COLO668 (cell line): ENCODE measurements around the gene MRPL18.
A peak's percentile ranks its signal among the peaks of the same experiment; 100 is the strongest.
"Not testable (repeated sequence)": the region's sequence is repeated elsewhere in the genome, so short reads cannot be mapped to it uniquely, and the experiment has no call there.

Experiments
- DNase-seq: peaks from one replicate; lab custom pipeline; 2025; ENCODE audit not compliant: unreplicated experiment; lab: John Stamatoyannopoulos, UW

MRPL18 gene

DNA sequence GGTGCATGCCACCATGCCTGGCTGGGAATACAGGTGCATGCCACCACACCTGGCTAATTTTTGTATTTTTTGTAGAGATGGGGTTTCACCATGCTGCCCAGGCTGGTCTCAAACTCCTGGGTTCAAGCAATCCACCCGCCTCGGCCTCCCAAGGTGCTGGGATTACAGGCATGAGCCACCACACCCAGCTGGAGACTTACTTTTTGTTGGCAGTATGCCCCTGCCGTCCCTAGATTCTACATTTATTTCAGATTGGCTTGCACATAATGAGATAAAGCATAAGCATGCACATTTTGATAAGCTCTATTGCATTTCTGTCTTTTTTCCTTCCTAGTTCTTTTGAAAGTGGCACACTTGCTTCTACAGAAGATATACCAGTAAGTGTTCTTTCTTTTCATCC is 26.5 kb downstream of the MRPL18 start:
- DNase-seq, result not testable (repeated sequence)

- no peak for DNase-seq
Measured at GRCh38 chr6:159817951-159818739, 27.9 kb downstream of the MRPL18 start.

DNA sequence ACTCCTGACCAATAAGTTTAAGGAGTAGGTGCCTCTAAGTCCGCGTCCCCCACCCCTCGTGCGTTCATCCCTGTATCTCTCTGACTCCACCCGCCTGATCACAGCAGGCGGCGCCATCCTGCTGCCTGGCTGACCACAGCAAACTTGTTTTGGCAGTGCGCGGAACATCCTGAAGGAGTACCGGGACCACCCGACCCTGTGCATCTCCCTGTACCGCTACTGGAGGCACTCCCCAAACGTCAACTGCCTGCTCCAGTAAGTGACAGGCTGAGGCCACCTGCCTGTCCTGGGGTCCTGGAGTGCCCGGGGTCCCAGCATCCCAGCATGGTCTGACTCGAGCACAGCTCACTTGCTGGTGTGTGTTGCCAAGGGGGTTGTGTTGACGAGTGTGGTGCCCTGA is 28.8 kb downstream of the MRPL18 start:
- no peak for DNase-seq

DNA sequence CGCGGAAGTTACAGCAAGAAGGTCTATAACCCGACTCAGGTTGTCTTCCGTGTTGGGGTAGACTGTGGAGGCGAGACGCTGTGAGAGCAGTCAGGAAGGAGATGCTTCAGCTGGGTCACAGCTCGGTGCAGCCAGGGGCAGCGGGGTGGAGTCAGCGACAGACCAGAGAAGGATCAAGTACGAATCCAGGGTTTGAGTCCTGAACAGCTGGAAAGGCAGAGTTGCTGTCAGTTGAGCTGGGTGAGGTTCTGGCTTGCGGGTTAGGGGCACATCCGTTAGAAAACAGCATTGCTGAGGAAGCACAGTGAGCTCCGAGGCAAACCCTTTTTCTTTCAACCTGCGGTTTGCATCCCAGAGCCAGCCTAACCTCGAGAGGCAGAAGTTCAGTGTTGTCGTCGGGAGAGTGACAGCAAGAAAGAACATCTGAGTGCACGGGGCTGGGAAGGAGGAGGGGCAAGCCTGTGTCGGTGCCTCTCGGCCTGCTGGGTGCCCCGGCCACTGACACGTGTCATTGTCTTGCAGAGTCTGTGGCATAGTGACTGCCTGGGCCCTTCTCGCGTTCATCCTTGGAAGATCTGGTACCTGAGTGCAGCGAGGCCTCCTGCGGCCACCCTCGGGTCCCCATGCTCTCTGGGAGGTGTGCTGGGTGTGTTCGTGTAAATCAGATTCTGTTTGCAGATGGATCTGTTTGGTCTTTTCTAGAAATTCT is 29.8 kb downstream of the MRPL18 start:
- no peak for DNase-seq

DNA sequence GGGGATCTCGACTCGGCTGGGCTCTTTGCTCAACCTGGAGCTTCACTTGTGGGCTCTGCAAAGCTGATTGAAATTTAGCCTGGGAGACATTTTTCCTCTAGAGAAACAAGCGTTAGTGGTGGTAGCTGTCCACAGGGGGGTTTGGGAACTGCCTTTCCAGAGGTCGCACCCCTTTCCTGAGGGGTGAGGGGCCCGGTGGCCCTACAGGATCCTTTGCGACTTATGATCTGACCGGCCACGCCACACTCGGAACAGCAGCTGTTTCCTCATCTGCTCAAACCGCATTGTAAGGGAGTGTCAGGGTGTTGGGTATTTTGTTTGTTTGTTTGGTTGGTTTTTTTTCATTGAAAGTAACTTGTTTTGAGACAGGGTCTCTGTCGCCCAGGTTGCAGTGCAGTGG is 30.9 kb downstream of the MRPL18 start:
- DNase-seq, result no peak

- DNase-seq, result no peak
Measured at GRCh38 chr6:159821726-159822125, 31.5 kb downstream of the MRPL18 start.

GRCh38 chr6:159823953-159824352 is 33.7 kb downstream of the MRPL18 start:
- DNase-seq, result no peak

DNA sequence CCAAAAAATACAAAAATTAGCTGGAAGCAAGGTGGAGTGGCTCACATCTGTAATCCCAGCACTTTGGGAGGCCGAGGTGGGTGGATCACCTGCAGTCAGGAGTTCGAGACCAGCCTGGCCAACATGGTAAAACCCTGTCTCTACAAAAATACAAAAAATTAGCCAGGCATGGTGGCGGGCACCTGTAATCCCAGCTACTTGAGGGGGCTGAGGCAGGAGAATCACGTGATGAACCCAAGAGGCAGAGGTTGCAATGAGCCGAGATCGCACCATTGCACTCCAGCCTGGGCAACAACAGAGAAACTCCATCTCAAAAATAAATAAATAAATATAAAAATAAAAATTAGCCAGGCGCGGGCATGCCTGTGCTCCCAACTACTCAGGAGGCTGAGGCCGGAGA is 34.4 kb downstream of the MRPL18 start:
- not testable (repeated sequence) for DNase-seq

GRCh38 chr6:159826004-159826403 is 35.7 kb downstream of the MRPL18 start:
- DNase-seq, result no peak

GRCh38 chr6:159826968-159827647 is 36.8 kb downstream of the MRPL18 start:
- DNase-seq, result peak; percentile 36

- no peak for DNase-seq
Measured at GRCh38 chr6:159828074-159828473, 37.8 kb downstream of the MRPL18 start.

DNA sequence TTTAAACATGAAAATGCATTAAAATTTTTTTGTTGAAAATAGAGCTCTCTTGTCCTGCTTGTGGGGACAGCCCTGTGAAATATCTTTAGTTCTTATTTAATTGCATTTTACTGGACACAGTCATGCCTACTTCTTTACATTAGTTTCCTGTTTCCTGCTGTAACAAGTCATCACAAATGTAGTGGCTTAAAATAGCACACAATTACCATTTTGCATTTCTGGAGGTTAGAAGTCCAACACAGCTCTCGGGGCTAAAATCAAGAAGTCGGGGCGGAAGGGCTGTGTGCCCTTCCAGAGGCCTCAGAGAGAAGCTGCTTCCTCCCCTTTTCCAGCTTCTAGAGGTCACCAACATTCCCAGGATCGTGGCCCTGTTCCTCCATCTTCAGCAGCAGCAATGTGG is 39.3 kb downstream of the MRPL18 start:
- DNase-seq, result no peak

GRCh38 chr6:159830501-159831372 is 40.5 kb downstream of the MRPL18 start:
- no peak for DNase-seq

- DNase-seq, result peak; percentile 59
Measured at GRCh38 chr6:159831373-159831679, 41.1 kb downstream of the MRPL18 start.

DNA sequence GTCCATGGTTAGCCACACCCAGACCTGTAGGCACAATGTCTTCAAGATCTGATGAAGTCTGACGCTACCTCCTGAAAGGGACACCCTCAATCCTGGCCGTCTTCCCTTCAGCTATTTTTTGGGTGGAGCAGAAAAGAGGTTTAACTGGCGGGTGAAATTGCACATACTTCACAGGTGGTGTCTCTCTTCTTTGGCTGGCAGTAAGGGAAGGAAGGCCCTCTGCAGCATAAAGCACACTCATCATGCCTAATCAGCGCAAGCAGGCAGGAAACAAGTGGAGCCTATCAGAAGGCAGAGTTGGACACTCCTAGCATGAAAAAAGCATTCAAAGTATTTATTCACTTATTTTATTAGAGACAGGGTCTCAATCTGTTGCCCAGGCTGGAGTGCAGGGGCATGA is 42.7 kb downstream of the MRPL18 start:
- no peak for DNase-seq

GRCh38 chr6:159833556-159833955 is 43.3 kb downstream of the MRPL18 start:
- DNase-seq, result no peak

GRCh38 chr6:159833997-159834603 is 43.8 kb downstream of the MRPL18 start:
- DNase-seq, result no peak

- no peak for DNase-seq
Measured at GRCh38 chr6:159836718-159837490, 46.6 kb downstream of the MRPL18 start.

DNA sequence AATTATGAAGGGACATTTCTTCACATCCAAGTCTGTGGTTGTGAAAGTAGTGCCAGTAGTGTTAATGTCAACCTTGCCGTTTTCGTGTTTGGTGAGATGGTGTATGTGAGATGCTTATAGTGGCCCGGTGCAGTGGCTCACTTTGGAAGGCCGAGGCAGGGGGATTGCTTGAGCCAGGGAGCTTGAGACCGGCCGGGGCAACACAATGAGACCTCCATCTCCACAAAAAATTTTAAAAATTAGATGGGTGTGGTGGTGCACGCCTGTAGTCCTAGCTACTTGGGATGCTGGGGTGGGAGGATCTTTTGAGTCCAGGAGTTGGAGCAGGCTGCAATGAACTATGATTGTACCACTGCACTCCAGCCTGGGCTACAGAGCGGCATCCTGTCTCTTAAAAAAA is 47.2 kb downstream of the MRPL18 start:
- no peak for DNase-seq
